ENCODE measurements around the gene CTR9. TPM values are rescaled to one million over a fixed set of nuclear protein-coding genes. Genes with fewer than 3 reads are reported as not detected.
A peak's percentile ranks its signal among the peaks of the same experiment; 100 is the strongest.

Gene CTR9
- total and polyA plus RNA-seq, 2 of the 8 experiments (the other 6 are each of a cell fraction or from before 2014, with no cell fraction given) = 6.1 to 37.7 TPM

DNA sequence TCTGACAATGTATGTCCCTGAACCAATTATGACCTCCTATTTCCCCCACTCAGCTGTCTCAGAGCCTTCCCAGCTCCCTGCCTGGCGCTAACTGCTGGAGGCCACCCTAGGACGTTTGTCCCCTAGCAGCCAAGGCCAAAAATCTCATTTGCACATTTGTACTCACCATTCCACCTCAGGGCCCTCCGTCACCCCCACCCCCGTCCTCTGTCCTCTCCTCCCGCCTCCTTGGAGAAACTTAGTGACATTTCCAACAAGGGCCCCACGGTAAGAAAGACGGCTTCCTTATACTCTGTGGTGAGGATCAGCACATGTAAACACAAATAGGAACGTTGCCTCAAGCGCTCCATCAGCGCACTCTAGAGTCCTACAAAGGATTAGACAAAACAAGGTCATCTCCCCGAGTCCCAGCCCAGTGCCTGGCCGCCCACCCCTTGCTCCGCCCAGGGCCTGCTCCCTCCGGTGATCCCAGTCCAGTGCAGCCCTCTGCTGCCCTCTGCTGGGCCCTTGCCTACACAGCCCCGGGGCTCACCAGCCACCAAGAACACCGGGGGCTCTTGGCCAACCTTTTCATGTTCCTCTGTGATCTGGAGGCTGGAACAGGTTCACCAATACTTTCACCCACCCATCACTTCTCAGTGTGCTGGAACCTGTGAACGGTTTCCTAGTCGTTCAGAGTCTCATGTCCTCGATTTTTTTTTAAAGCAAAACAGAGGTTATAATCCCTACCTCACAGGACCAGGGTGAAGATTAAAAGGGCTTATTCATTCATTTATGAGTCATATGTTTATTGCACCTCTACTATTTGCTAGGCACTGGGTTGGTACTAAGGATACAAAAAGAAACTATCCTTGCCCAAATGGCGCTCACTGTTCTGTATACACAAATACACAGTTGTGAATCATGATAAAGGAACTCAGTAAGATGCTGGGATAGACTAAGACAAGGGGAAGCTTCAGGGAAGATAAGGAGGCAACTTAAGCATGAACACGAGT lies 15.3 kb upstream of the CTR9 start:
- POLR2A ChIA-PET (ENCODE audit: partially characterized antibody) = no interaction called here
- H2AK5ac ChIP-seq (ENCODE audit: low read depth, low read length) = no peak overlapping the region
- TF ChIP-seq ATF2 (IDR thresholded peaks at IDR 0.05; ENCODE audit: low read length) (no peak), CBX5 (IDR thresholded peaks at IDR 0.05; ENCODE audit: low read depth, low read length) (no peak), EGR1 (IDR thresholded peaks at IDR 0.05; ENCODE audit: borderline replicate concordance, low read depth, low read length) (peak; percentile 57; the same call in 1 of the 2 replicates), JUN (IDR thresholded peaks at IDR 0.05; ENCODE audit: low read depth, low read length) (no peak), POLR2A (IDR thresholded peaks at IDR 0.05; ENCODE audit: control extremely low read depth in 1 of 2, low read depth in 2 of 2, low read length in 2 of 2) (0 out of 3 replicates have a peak, but pooled peaks of 1 of the 2 experiments have one; percentile 23)
- TF ChIP-seq, protein P1, sequence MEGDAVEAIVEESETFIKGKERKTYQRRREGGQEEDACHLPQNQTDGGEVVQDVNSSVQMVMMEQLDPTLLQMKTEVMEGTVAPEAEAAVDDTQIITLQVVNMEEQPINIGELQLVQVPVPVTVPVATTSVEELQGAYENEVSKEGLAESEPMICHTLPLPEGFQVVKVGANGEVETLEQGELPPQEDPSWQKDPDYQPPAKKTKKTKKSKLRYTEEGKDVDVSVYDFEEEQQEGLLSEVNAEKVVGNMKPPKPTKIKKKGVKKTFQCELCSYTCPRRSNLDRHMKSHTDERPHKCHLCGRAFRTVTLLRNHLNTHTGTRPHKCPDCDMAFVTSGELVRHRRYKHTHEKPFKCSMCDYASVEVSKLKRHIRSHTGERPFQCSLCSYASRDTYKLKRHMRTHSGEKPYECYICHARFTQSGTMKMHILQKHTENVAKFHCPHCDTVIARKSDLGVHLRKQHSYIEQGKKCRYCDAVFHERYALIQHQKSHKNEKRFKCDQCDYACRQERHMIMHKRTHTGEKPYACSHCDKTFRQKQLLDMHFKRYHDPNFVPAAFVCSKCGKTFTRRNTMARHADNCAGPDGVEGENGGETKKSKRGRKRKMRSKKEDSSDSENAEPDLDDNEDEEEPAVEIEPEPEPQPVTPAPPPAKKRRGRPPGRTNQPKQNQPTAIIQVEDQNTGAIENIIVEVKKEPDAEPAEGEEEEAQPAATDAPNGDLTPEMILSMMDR (IDR thresholded peaks at IDR 0.05; ENCODE audit: control extremely low read depth in 1 of 3, insufficient read depth in 1 of 3, low read depth in 1 of 3, low read length in 3 of 3) = peak; percentile 85 to 95 (median 93)

More for the DNA sequence above, 15.3 kb upstream of the CTR9 start:
- H3K27ac ChIP-seq (ENCODE audit: low read depth, low read length) = no peak overlapping the region
- H3K56ac ChIP-seq (replicated peaks; ENCODE audit: insufficient read length, low read depth, low read length) = no peak overlapping the region
- no peak overlapping the region; a peak in 1 of 7 replicates for H3K9ac ChIP-seq (replicated peaks in 1 of 4; ENCODE audit: extremely low read depth in 1 of 4, low read depth in 3 of 4, low read length in 3 of 4)
- WGBS, 2 experiments (ENCODE audit: extremely low coverage in 1 of 2, insufficient coverage in 1 of 2, insufficient read length in 1 of 2, insufficient replicate concordance in 2 of 2, low coverage in 1 of 2, low lambda C conversion rate in 2 of 2, missing lambda C conversion rate in 1 of 2) = 14% methylated on average over 21 of the region's 21 CpGs; no CpG with 5 or more reads in 1 of the 2 experiments
- no peaks in the 10 kb centered on the region for H3K79me1 ChIP-seq (ENCODE audit: low read depth, low read length)
- H3K23me2 ChIP-seq (ENCODE audit: low read depth, low read length) = no peaks in the 10 kb centered on the region; the same call in 1 of the 2 replicates
- peaks cover 0 to 4% (median 3%) of the 10 kb centered on the region in 4 experiments; a peak in 4 of 7 replicates for H3K4me1 ChIP-seq (replicated peaks in 1 of 4; ENCODE audit: control insufficient read depth in 3 of 4, insufficient read depth in 4 of 4, low read length in 3 of 4)
- peak overlapping the region; percentile 1 to 64; a peak in 3 of 4 replicates for H3K4me2 ChIP-seq (ENCODE audit: insufficient read depth in 1 of 2, low read depth in 2 of 2, low read length in 2 of 2)
- no peak overlapping the region for H3K14ac ChIP-seq (ENCODE audit: insufficient read length)
- H3K27me3 ChIP-seq (replicated peaks in 1 of 4; ENCODE audit: control insufficient read depth in 3 of 4, extremely low read depth in 1 of 4, insufficient read depth in 3 of 4, low read length in 3 of 4) = no peaks in the 10 kb centered on the region; a peak in 1 of 7 replicates
- H4K8ac ChIP-seq (ENCODE audit: extremely low read depth, insufficient read depth, low read length) = 0 out of 2 replicates have a peak overlapping the region, but pooled peaks have one; percentile 69
- no peaks in the 10 kb centered on the region for H3K36me3 ChIP-seq (ENCODE audit: control insufficient read depth in 2 of 4, insufficient read depth in 4 of 4, low read length in 3 of 4)
- no peak overlapping the region for H2BK120ac ChIP-seq (replicated peaks; ENCODE audit: low read depth, low read length)
- no peak overlapping the region for H4K5ac ChIP-seq (ENCODE audit: insufficient read length, low read depth, low read length)
- H3K23ac ChIP-seq (ENCODE audit: insufficient read length) = no peak overlapping the region
- H2BK12ac ChIP-seq (ENCODE audit: low read depth, low read length) = no peak overlapping the region
- H4K20me1 ChIP-seq (replicated peaks in 1 of 2; ENCODE audit: control insufficient read depth in 1 of 2, insufficient read depth in 2 of 2, low read length in 2 of 2) = peaks cover 0 to 2% of the 10 kb centered on the region in 2 experiments
- no peak overlapping the region for H2BK15ac ChIP-seq (ENCODE audit: low read length)
- no peak overlapping the region for H3K4ac ChIP-seq (replicated peaks; ENCODE audit: insufficient read length, low read depth, low read length)
- CTCF ChIA-PET (ENCODE audit: partially characterized antibody) = interaction anchor here (0.6 to 3.6 kb wide), 34 partner anchors 8 to 981 kb away, joined by 3 to 17 read pairs (median 4); partner anchors contain the start of genes IRAG1 and RNF141
- H2BK20ac ChIP-seq (ENCODE audit: low read length) = no peak overlapping the region
- no peaks in the 10 kb centered on the region for H3K9me3 ChIP-seq (ENCODE audit: insufficient read depth in 2 of 2, low read depth in 1 of 2, low read length in 1 of 2)
- peak overlapping the region in 1 of 4 experiments; percentile 47; a peak in 4 of 8 replicates for H3K4me3 ChIP-seq (ENCODE audit: extremely low read depth in 1 of 4, insufficient read depth in 2 of 4, low read depth in 3 of 4, low read length in 4 of 4)
- FAIRE-seq (no peak), DNase-seq (ENCODE audit: low read depth in 1 of 2, low spot score in 2 of 2) (peak; percentile 90 to 98)
- no peak overlapping the region; the same call in 1 of the 2 replicates for H2BK5ac ChIP-seq (ENCODE audit: low read depth, low read length)
- H3K18ac ChIP-seq (ENCODE audit: extremely low read depth, low read length) = no peak overlapping the region
- peak overlapping the region; percentile 74; the same call in 1 of the 2 replicates for H2AFZ ChIP-seq (ENCODE audit: low read length)
- no peak overlapping the region for H4K91ac ChIP-seq (replicated peaks; ENCODE audit: insufficient read length, low read length)
- no peaks in the 10 kb centered on the region for H3K79me2 ChIP-seq (ENCODE audit: control insufficient read depth in 1 of 2, insufficient read depth in 2 of 2, low read length in 2 of 2)

All from H1 (cell line).